ENCODE results near the gene PCSK4.

DNA sequence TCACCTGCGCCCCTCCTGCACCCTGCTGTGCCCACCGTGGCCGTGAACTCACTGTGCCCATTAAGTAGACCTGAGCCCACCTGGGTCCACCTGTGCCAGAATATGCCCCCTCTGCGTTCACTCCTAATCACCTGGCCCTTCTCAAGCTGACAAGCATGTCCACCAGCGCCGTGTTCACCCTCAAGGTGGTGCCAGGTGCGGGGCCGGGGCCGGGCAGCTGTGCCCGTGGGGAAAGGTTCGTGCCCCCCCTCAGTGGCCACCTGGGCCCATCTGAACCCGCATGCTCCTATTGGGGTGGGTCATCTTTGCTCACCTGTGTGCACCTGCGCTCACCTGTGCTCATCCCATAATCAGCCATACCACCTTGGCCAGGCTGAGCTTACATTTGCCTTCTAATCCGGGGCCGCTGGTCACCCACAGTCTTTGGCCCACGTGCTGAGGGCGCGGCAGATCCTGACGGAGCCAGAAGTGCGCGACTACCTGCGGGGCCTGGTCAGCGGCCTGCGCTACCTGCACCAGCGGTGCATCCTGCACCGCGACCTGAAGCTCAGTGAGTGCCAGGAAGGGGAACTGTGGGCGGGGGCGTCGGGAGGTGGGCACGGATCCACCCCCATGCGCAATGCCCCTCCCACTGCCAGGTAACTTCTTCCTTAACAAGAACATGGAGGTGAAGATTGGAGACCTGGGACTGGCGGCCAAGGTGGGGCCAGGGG is 36.1 kb upstream of the PCSK4 start:
- TF ChIP-seq, protein P1, sequence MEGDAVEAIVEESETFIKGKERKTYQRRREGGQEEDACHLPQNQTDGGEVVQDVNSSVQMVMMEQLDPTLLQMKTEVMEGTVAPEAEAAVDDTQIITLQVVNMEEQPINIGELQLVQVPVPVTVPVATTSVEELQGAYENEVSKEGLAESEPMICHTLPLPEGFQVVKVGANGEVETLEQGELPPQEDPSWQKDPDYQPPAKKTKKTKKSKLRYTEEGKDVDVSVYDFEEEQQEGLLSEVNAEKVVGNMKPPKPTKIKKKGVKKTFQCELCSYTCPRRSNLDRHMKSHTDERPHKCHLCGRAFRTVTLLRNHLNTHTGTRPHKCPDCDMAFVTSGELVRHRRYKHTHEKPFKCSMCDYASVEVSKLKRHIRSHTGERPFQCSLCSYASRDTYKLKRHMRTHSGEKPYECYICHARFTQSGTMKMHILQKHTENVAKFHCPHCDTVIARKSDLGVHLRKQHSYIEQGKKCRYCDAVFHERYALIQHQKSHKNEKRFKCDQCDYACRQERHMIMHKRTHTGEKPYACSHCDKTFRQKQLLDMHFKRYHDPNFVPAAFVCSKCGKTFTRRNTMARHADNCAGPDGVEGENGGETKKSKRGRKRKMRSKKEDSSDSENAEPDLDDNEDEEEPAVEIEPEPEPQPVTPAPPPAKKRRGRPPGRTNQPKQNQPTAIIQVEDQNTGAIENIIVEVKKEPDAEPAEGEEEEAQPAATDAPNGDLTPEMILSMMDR (conservative IDR thresholded peaks at IDR 0.05 in 1 of 2, IDR thresholded peaks at IDR 0.05 in 1 of 2; ENCODE audit: extremely low read depth in 1 of 2, insufficient read depth in 1 of 2, low read depth in 1 of 2, low read length in 2 of 2), result no peak
- no peak for TF ChIP-seq EZH2 (IDR thresholded peaks at IDR 0.05; ENCODE audit: borderline replicate concordance, low read length)

All from mammary epithelial cell (primary cell).